OCI-LY1 (cell line): ENCODE data around the gene PZP.

Experiments used
- EZH2 ChIP-seq: fragments of 200-600 bp; sonication (generic), shearing (Covaris generic); IDR thresholded peaks from 2 replicates; pipeline ENCODE4 v1.8.0; 2017; ENCODE audit warnings: borderline replicate concordance, mixed run types, mild to moderate bottlenecking, antibody characterized with exemption, low read length, moderate library complexity, mixed read lengths
- TF ChIP-seq, protein P1 (sequence below): fragments of 200-600 bp; sonication (generic), shearing (Covaris generic); IDR thresholded peaks from 2 replicates; pipeline ENCODE4 v1.5.1; 2017; ENCODE audit warnings: mild to moderate bottlenecking, antibody characterized with exemption, low read length, moderate library complexity, mixed read lengths

GRCh38 chr12:9240776-9241175 lies 32.6 kb upstream of the PZP start:
- TF ChIP-seq, protein P1, sequence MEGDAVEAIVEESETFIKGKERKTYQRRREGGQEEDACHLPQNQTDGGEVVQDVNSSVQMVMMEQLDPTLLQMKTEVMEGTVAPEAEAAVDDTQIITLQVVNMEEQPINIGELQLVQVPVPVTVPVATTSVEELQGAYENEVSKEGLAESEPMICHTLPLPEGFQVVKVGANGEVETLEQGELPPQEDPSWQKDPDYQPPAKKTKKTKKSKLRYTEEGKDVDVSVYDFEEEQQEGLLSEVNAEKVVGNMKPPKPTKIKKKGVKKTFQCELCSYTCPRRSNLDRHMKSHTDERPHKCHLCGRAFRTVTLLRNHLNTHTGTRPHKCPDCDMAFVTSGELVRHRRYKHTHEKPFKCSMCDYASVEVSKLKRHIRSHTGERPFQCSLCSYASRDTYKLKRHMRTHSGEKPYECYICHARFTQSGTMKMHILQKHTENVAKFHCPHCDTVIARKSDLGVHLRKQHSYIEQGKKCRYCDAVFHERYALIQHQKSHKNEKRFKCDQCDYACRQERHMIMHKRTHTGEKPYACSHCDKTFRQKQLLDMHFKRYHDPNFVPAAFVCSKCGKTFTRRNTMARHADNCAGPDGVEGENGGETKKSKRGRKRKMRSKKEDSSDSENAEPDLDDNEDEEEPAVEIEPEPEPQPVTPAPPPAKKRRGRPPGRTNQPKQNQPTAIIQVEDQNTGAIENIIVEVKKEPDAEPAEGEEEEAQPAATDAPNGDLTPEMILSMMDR, result no peak
- TF ChIP-seq EZH2, result no peak
